Heart left ventricle (tissue), 16 donors: ENCODE results near the gene CLK2. TPM values are rescaled to one million over a fixed set of nuclear protein-coding genes. Genes with fewer than 3 reads are reported as not detected.

Experiments
- ATAC-seq, 4 donors: fragments of 200-7000 bp; cut with Tn5 transposase; one replicate each; pipeline ENCODE4 v1.9.1; 2020 to 2022; ENCODE audit warnings: moderate library complexity in 4 of 4, mild to moderate bottlenecking in 3 of 4, moderate number of reproducible peaks in 1 of 4
- DNase-seq, 5 donors: peaks; one replicate each; pipeline ENCODE4 v3.0.0-alpha.2; 2020
- H3K27ac ChIP-seq, 12 donors: fragments of 200-600 bp; sonication (generic) in 4 of 12; one replicate each; pipeline versions ENCODE4 v1.5.0 to v1.8.0; 2016 to 2022; ENCODE audit warnings: mild to moderate bottlenecking in 2 of 12
- H3K27me3 ChIP-seq, 9 donors: fragments of 200-600 bp; sonication (generic) in 2 of 9; one replicate each; pipeline versions ENCODE4 v1.5.1 to v1.8.0; 2016 to 2022; ENCODE audit warnings: mild to moderate bottlenecking in 3 of 9
- H3K36me3 ChIP-seq, 9 donors: fragments of 200-600 bp; sonication (generic) in 2 of 9; one replicate each; pipeline versions ENCODE4 v1.5.0 to v1.8.0; 2018 to 2022; ENCODE audit warnings: mild to moderate bottlenecking in 2 of 9
- H3K4me1 ChIP-seq, 12 donors: fragments of 200-600 bp; sonication (generic) in 4 of 12; one replicate each; pipeline versions ENCODE4 v1.5.0 to v1.8.0; 2016 to 2022; ENCODE audit warnings: mild to moderate bottlenecking in 3 of 12
- H3K4me3 ChIP-seq, 12 donors: fragments of 200-600 bp; sonication (generic) in 4 of 12; one replicate each; pipeline versions ENCODE4 v1.5.0 to v1.8.0; 2017 to 2022; ENCODE audit warnings: mild to moderate bottlenecking in 9 of 12, moderate library complexity in 4 of 12
- H3K9me3 ChIP-seq, 12 donors: fragments of 200-600 bp; sonication (generic) in 4 of 12; one replicate each; pipeline versions ENCODE4 v1.5.0 to v1.8.0; 2016 to 2022; ENCODE audit warnings: mild to moderate bottlenecking in 1 of 12
- CTCF ChIP-seq, 12 donors: fragments of 200-600 bp; sonication (generic) in 4 of 12; IDR thresholded peaks; one replicate each; pipeline versions ENCODE4 v1.5.0 to v1.8.0; 2018 to 2022; ENCODE audit warnings: antibody characterized with exemption in 12 of 12, mild to moderate bottlenecking in 5 of 12
- POLR2A ChIP-seq, 2 donors: fragments of 450-650 bp; IDR thresholded peaks; one replicate each; pipeline ENCODE4 v1.6.1; 2017; ENCODE audit warnings: antibody characterized with exemption in 2 of 2, mild to moderate bottlenecking in 2 of 2, moderate library complexity in 2 of 2
- WGBS, 4 donors: extraction: QIAGEN DNeasy Blood & Tissue Kit in 2 of 4; methylation state at CpG; one replicate each; pipeline versions ENCODE4 v1.1.5 to v1.1.7; 2013 to 2018; 5-methylcytosine and 5-hydroxymethylcytosine counted together
- intact Hi-C, 10 donors: fragments of 100-400 bp; cut with DNase I; formaldehyde crosslinking; loops; one replicate each; pipeline versions ENCODE4 v1.11.1 to v1.14.2; 2022
- long read RNA-seq, 3 donors: library from polyadenylated mRNA; unstranded; transcript quantifications; one replicate each; pipeline ENCODE4 v2.0.0, GENCODE V29; 2020 to 2021
- polyA plus RNA-seq, 2 donors: library from polyadenylated mRNA; stranded (reverse); fragments of 200-250 nt; gene quantifications; one replicate each; pipeline ENCODE4 v1.2.3, GENCODE V29; 2013
- total RNA-seq, 9 donors: library from RNA; depleted of rRNA in 2 of 9; stranded (reverse); fragments of >200 nt in 2 of 9; fragmentation: NEBNext Ultra II Directional in 3 of 9; extraction: Animal tissue kit (Norgen Biotek cat#: 25700) in 3 of 9; gene quantifications; one replicate each; pipeline versions ENCODE4 v1.1.0 to v1.2.4, GENCODE V29; 2016 to 2023
- donor health status: ischemic (EF 13 %, LVEDD 7.1; RV severe dilation, severe dysfunction).
- donor health status: healthy with polysubstance abuse.
- donor health status: DM: no; HTN: yes; CAD: no.
- donor health status: DM: no; HTN: no; CAD: no.
- donor health status: ischemic (EF 25% LVEDD 6.9; RV normal size, moderate dysfunction).
- donor health status: ischemic (EF 25% LVEDD 5.7; RV mildly dilated, moderate dysfunction).
- donor health status: healthy.
- donor health status: DM: yes; HTN: yes; CAD: no.
- donor health status: ischemic (EF 35%, LVEDD 5.7; RV mildly dilated, moderate dysfunction).
- donor health status: nonischemic (EF 11% LVEDD 7.7; RV severe dilation, severe dysfunction).
- donor health status: DM: yes; HTN: yes; CAD: no.
- donor health status: PGD.
- donor health status: ischemic (EF 29% LVEDD 5.4; RV normal size, mild dysfunction).
- donor health status: nonischemic (EF 23%, LVEDD 6.1; RV moderate dilation, normal function).

CLK2 gene
- 10 to 100 TPM in 8 of 9 donors, 1 to 10 TPM in 1; 9.6 to 26.1 (median 17.2) TPM for total RNA-seq
- polyA plus RNA-seq: 10 to 100 TPM; 15.9 to 22.8 TPM
- long read RNA-seq, donor 1, transcript CLK2-203 (13 exons, 2,166 nt): major isoform, 12 of 27 reads
- long read RNA-seq, donor 1, partial matches to known transcripts: 3 of 27 reads
- long read RNA-seq, donor 1, other reads (novel, unspliced or antisense): 10 of 27 reads
- long read RNA-seq, donor 2, partial matches to known transcripts: 3 of 4 reads
- long read RNA-seq, donor 2, other reads (novel, unspliced or antisense): 1 of 4 reads
- long read RNA-seq, donor 3, transcript CLK2-203 (13 exons, 2,166 nt): major isoform, 7 of 26 reads
- long read RNA-seq, donor 3, partial matches to known transcripts: 2 of 26 reads
- long read RNA-seq, donor 3, other reads (novel, unspliced or antisense): 12 of 26 reads

GRCh38 chr1:155273343-155274245 is at the start of gene CLK2:
TSS of gene CLK2 (minus strand) at chr1:155273504. CDS start at chr1:155270977, 2,527 bp downstream.
- 12 to 34% (median 15%) methylated on average over 26 to 61 of the region's 61 CpGs for WGBS, 4 donors
- Histone ChIP-seq H3K27me3 (no peaks in the 10 kb centered on the region), H3K27ac (peak within 1 kb of the TSS; percentile 66 to 97 (median 95)), H3K4me1 (peaks cover 7 to 46% (median 33%) of the 10 kb centered on the region in 12 donors), H3K36me3 (peaks cover 5 to 31% (median 29%) of the 10 kb centered on the region in 9 donors), H3K9me3 (no peaks in the 10 kb centered on the region), H3K4me3 (peak within 1 kb of the TSS; percentile 67 to 94 (median 77))
- ATAC-seq (peak; percentile 92 to 96 (median 94)), DNase-seq (peak; percentile 96 to 99 (median 97))
- intact Hi-C loops: loop anchor here in 3 of 10 donors (1.0 to 2.0 kb wide), 3 partner anchors 35 to 51 kb away; partner anchors contain the start of genes FDPS (in 1 of the 3) and RUSC1 (in 1 of the 3)
- no peak for TF ChIP-seq CTCF (IDR thresholded peaks at IDR 0.05)
- TF ChIP-seq POLR2A (IDR thresholded peaks at IDR 0.05): peak in 1 of 2 donors; percentile 81

- WGBS, 4 donors: 3% methylated on average over 12 to 28 of the region's 28 CpGs
- intact Hi-C loops: loop anchor here in 9 of 10 donors (2.0 to 10.0 kb wide), 10 partner anchors 14 to 270 kb away; partner anchors contain the start of genes HCN3 (in 7 of the 9), FDPS (in 3 of the 9), ASH1L (in 2 of the 9) and MTX1 (in 1 of the 9)
- Histone ChIP-seq H3K4me1 (peaks cover 6 to 51% (median 31%) of the 10 kb centered on the region in 12 donors), H3K9me3 (no peaks in the 10 kb centered on the region), H3K27ac (peak overlapping the region; percentile 92 to 99 (median 95)), H3K4me3 (peak overlapping the region; percentile 49 to 93 (median 80)), H3K36me3 (peaks cover 0 to 36% (median 25%) of the 10 kb centered on the region in 9 donors), H3K27me3 (no peaks in the 10 kb centered on the region)
- peak in 3 of 5 donors; percentile 48 to 62 (median 53) for DNase-seq
- ATAC-seq: no peak
- no peak for TF ChIP-seq CTCF (IDR thresholded peaks at IDR 0.05)
- TF ChIP-seq POLR2A (IDR thresholded peaks at IDR 0.05): no peak
Observed at GRCh38 chr1:155322571-155322952, 49.3 kb upstream of the CLK2 start.

GRCh38 chr1:155321639-155322503 is 48.6 kb upstream of the CLK2 start:
- peaks cover 6 to 51% (median 31%) of the 10 kb centered on the region in 12 donors for H3K4me1 ChIP-seq
- no peaks in the 10 kb centered on the region for H3K27me3 ChIP-seq
- H3K4me3 ChIP-seq: peak overlapping the region in 11 of 12 donors; percentile 64 to 93 (median 82)
- DNase-seq (peak in 1 of 5 donors; percentile 32), ATAC-seq (no peak)
- no peaks in the 10 kb centered on the region for H3K9me3 ChIP-seq
- no peak for TF ChIP-seq CTCF (IDR thresholded peaks at IDR 0.05)
- H3K27ac ChIP-seq: peak overlapping the region; percentile 64 to 99 (median 95)
- peaks cover 0 to 33% (median 19%) of the 10 kb centered on the region in 9 donors for H3K36me3 ChIP-seq
- 44 to 54% (median 49%) methylated on average over 25 to 27 of the region's 27 CpGs for WGBS, 4 donors
- intact Hi-C loops: loop anchor here in 9 of 10 donors (2.0 to 10.0 kb wide), 11 partner anchors 13 to 270 kb away; partner anchors contain the start of genes HCN3 (in 7 of the 9), FDPS (in 3 of the 9), ASH1L (in 2 of the 9) and MTX1 (in 1 of the 9)
